Stimulated activated CD8-positive, alpha-beta memory T cell treated with anti-CD3 and anti-CD28 coated beads, Interleukin-4, amount 100 ng/mL, for 24 hours (primary cell): Measurements from ENCODE around the gene SGIP1.

ENCODE experiments used
- DNase-seq: peaks from one replicate; pipeline ENCODE4 v3.0.0-alpha.2; 2020; ENCODE audit warnings: low read depth

SGIP1 gene, protein sequence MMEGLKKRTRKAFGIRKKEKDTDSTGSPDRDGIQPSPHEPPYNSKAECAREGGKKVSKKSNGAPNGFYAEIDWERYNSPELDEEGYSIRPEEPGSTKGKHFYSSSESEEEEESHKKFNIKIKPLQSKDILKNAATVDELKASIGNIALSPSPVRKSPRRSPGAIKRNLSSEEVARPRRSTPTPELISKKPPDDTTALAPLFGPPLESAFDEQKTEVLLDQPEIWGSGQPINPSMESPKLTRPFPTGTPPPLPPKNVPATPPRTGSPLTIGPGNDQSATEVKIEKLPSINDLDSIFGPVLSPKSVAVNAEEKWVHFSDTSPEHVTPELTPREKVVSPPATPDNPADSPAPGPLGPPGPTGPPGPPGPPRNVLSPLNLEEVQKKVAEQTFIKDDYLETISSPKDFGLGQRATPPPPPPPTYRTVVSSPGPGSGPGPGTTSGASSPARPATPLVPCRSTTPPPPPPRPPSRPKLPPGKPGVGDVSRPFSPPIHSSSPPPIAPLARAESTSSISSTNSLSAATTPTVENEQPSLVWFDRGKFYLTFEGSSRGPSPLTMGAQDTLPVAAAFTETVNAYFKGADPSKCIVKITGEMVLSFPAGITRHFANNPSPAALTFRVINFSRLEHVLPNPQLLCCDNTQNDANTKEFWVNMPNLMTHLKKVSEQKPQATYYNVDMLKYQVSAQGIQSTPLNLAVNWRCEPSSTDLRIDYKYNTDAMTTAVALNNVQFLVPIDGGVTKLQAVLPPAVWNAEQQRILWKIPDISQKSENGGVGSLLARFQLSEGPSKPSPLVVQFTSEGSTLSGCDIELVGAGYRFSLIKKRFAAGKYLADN

DNA sequence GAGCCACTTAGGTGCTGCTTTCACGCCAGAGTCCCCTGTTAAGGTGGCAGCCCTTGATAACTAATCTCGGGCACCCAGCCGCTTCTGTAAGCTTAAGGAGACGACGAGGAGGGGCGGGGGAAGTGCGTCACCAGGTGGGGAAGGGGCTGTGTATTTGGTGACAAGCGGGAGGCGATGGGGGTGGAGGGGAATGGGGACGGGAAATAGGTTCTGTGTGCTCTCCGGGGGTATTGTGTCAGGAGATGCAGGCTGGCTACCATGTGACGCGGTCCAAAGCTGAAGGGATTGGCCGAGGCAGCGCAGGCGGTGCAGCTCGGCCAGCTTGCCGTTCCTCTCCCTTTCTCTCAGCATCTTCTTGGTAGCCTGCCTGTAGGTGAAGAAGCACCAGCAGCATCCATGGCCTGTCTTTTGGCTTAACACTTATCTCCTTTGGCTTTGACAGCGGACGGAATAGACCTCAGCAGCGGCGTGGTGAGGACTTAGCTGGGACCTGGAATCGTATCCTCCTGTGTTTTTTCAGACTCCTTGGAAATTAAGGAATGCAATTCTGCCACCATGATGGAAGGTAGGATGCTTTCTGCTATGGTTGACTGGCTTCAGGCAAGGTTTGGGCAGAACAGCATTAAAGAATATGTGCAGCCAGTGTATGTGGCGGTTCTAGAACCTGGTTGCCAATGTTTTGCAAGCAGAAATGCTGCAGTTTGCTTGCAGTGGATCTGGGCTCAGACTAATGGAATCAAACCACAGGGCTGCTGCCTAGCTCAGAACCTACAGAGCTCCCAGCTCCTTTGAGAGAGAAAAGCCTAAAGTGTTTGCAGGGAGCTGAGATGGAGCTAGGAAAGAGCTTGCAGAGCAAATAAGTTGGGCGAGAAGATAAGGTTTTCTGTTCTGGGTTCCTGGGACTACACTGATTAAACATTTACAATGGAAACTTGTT lies at the start of gene SGIP1:
Gene SGIP1, plus strand, starts transcription at position 350 of the 937 bp plus-strand sequence. Its CDS starts 206 bp downstream, at position 556.
- DNase-seq = no peak

- no peak for DNase-seq
Observed at GRCh38 chr1:66489151-66489550, 44.8 kb upstream of the SGIP1 start.

DNA sequence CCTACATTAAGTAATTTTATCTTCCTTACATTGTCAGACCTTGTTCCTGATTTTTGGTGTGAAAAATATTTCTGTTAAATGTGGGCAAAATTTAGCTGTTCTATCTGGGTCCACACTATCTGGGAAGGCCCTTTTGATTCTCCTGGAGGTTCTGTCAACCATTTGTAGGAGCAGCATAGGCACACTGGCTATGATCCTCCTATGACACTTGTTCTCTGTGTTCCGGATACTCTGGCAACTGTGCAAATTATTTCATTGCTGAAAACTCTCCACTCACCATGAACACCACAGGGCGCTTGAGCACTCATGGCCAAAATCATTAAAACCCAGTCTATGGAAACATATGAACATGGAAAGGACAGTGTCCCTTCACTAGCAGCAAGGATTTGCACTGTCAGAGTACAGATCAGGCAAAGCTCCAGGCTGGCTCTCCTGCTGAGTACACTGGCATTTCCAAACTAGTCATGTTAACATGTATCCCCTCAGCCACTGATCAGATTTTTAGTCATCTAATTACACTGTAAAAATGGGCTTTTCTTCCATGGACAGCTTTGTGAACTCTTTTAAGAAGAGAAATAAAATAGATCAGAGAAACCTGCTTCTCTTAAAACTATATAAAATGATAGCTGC lies 43.9 kb upstream of the SGIP1 start:
- no peak for DNase-seq

DNA sequence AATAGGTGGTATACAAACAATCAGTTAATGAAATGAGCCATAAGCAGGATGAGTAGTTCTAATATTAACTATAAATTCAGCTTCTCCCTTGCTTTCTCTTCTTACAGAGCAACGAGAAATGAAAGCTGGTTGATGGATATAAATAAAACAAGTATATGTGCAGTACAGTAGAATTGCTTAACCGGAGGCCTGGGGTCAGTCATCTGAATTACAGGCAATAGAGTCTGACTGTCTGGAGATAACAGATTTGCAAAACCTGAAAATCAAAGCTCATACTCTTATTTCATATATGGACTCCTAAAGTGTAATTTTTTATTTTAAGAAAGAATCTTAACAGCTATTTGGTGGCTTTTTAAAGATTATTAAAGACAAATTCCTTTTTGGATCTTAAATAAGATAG lies 43.1 kb upstream of the SGIP1 start:
- DNase-seq = no peak

GRCh38 chr1:66492424-66492823 lies 41.5 kb upstream of the SGIP1 start:
- DNase-seq = no peak

GRCh38 chr1:66493731-66494130 lies 40.2 kb upstream of the SGIP1 start:
- no peak for DNase-seq

DNA sequence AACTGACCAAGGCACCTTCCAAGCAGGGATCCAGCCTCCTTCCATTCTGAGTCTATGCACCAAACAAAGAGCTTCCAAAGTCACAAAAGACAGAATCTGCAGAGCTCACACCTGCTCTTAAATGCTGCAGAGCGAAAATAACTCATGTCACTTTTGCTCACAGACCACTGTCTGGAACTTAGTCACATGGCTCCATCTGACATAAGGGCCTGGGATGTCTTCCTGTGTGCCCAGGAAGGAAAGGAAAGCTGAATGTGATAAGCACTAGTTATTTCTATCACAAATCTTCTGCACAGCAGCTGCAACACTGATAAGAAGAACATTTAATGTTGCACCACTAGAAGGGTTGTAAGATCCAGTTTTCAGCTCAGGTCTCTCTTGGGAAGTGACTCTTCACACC lies 39.5 kb upstream of the SGIP1 start:
- no peak for DNase-seq

DNA sequence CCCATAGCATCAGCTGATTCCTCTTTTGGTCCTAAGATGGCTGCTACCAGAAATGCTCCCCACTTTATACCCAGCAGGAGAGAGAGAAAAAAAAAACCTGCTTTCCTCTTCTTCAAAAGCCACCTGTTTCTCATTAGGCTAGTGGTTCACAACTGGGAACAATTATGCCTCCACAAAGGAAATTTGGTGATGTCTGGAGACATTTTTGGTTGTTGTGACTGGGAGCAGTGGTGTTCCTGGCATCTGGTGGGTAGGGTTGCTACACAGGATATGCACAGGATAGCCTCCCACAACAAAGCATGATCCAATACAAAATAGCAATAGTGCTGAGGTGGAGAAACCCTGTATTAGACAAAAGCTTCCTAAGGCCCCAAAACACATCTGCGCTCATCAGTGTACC lies 38.5 kb upstream of the SGIP1 start:
- no peak for DNase-seq

DNA sequence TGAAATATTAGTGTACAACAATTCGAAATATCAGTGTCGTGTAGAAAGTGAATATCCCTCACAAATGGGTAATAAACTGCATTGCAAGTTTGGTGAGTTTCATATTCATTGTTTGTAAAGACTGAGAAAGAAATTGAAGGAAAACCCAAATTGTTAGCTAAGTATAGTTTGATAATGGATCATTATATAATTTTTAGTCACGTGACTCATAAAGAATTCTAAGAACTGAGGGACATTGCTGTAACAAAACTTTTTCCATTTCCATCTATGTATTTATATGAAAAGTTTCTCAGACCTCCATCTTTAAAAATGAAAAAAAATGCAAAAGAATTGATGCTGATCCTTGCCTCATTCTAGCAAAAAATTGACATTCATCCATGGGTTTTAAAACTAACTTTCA lies 36.0 kb upstream of the SGIP1 start:
- DNase-seq = no peak

GRCh38 chr1:66500301-66500700 lies 33.7 kb upstream of the SGIP1 start:
- DNase-seq = no peak

GRCh38 chr1:66502086-66502485 lies 31.9 kb upstream of the SGIP1 start:
- DNase-seq = no peak

DNA sequence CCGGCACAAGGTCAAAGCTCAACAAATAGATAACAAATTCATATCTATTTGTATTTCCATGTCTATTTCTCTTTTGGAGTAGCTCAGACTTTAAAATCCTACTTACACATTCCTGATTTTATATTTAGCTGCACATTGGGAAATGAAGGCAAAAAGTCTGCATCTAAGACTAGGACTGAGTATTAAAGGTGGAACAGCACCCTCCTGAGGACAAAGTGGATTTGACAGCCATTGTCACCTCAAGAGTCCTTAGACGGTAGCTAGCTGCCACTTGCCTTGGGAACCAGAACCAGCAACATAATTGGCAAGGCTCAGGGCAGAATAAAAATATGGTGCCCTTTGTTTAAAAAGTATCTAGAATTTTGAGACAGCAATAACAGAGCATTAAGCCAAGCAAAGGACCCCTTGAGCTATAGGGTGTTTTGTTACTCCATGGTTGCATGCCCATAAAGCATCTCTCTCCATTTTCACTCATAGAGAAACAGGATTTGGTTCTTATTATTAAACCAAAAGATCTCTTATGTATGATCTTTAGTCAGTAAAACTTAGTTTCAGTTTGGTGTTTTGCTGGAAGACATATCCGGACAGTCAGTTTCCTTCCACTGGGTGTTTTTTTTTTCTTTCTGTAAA lies 30.0 kb upstream of the SGIP1 start:
- no peak for DNase-seq

- no peak for DNase-seq
Observed at GRCh38 chr1:66505671-66506392, 28.1 kb upstream of the SGIP1 start.

- no peak for DNase-seq
Observed at GRCh38 chr1:66506393-66506687, 27.6 kb upstream of the SGIP1 start.

DNA sequence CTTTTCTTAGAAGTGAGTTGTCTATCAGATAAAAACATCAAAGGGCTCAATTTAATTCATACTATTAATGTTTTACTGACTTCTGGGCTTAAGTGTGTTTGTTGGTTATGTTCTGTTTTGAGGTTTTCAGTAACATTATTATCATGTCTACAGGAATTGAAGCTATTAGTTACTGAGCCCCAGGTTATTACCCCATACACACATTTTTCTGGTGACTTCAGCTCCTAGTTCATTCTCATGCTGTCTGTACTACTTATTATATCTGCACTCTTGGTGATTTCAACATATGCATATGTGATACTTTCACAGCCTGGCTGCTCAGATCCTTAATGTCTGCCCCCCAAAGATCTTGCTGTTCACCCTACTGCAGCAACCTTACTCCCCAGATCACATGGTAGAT lies 27.0 kb upstream of the SGIP1 start:
- no peak for DNase-seq

DNA sequence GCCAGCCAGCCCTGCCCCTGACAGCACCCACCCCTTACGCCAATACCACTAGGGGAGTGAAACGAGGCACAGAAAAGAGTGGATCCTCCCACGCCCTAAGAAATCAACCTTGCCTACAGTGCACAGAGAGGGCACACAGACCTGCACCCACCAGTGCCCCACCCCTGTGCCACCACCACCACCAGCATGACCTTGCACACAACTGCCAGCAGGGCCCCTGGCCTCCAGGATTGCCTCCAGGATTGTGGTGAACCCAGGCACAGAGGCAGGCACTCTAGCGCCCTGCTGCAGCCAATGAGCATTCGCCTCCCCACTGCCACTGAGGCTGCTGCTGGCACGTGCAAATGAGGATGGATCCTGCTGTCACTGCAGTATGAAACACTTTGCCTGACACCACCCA lies 23.5 kb upstream of the SGIP1 start:
- no peak for DNase-seq

DNA sequence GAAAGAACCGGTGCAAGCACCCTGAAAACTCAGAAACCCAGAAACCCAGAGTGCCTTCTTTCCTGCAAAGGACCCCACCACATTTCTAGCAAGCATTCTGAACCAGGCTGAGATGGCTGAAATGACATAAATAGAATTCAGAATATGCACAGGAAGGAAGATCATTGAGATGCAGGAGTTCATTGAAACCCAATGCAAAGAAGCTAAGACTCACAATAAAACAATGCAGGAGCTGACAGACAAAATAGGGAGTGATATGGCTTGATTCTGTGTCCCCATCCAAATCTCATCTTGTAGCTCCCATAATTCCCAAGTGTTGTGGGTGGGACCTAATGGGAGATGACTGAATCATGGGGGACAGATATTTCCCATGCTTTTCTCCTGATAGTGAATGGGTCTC lies 22.8 kb upstream of the SGIP1 start:
- no peak for DNase-seq

GRCh38 chr1:66517959-66518358 lies 16.0 kb upstream of the SGIP1 start:
- no peak for DNase-seq

GRCh38 chr1:66518654-66519053 lies 15.3 kb upstream of the SGIP1 start:
- DNase-seq = no peak

GRCh38 chr1:66519992-66520391 lies 14.0 kb upstream of the SGIP1 start:
- no peak for DNase-seq

GRCh38 chr1:66520655-66521054 lies 13.3 kb upstream of the SGIP1 start:
- no peak for DNase-seq
